22Rv1 (cell line): Measurements from ENCODE around the gene STK33.

Experiments used
- H3K27ac ChIP-seq: fragments of 450-650 bp; 2 replicates; pipeline ENCODE4 v1.5.1; 2017
- ZFX ChIP-seq: fragments of 450-650 bp; IDR thresholded peaks from 2 replicates; pipeline ENCODE4 v1.6.1; 2017; ENCODE audit warnings: antibody characterized with exemption, borderline replicate concordance
- TF ChIP-seq, protein P1 (sequence below): fragments of 450-650 bp; IDR thresholded peaks from 2 replicates; pipeline ENCODE4 v1.5.1; 2017; ENCODE audit warnings: mild to moderate bottlenecking

Gene STK33

DNA sequence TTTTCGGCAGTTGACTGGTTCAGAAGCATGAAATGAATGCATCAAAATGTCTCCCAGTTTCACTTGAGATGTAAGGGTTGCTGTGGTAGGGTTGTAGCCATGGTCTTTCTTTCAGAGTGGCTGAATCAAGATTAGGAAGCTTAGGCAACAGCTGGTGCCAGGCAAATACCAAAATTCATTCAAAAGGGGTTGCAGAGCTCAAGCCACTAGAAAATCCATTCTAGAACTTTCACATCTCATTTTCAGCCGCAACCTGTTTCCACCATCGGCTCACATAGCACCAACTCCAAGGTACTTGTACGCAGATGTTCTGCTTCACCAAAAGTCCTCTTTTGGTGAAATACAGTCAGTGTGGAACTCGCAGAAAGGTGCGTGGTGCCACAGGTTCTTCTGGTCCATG, 40.5 kb upstream of the STK33 start:
- TF ChIP-seq ZFX, result no peak
- no peak overlapping the region for H3K27ac ChIP-seq

GRCh38 chr11:8631395-8632118, 37.5 kb upstream of the STK33 start:
- no peak overlapping the region for H3K27ac ChIP-seq
- no peak for TF ChIP-seq ZFX
- TF ChIP-seq, protein P1, sequence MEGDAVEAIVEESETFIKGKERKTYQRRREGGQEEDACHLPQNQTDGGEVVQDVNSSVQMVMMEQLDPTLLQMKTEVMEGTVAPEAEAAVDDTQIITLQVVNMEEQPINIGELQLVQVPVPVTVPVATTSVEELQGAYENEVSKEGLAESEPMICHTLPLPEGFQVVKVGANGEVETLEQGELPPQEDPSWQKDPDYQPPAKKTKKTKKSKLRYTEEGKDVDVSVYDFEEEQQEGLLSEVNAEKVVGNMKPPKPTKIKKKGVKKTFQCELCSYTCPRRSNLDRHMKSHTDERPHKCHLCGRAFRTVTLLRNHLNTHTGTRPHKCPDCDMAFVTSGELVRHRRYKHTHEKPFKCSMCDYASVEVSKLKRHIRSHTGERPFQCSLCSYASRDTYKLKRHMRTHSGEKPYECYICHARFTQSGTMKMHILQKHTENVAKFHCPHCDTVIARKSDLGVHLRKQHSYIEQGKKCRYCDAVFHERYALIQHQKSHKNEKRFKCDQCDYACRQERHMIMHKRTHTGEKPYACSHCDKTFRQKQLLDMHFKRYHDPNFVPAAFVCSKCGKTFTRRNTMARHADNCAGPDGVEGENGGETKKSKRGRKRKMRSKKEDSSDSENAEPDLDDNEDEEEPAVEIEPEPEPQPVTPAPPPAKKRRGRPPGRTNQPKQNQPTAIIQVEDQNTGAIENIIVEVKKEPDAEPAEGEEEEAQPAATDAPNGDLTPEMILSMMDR, result no peak

- TF ChIP-seq, protein P1, result no peak
- no peak for TF ChIP-seq ZFX
- H3K27ac ChIP-seq, result no peak overlapping the region
Measured at GRCh38 chr11:8624698-8625097, 30.7 kb upstream of the STK33 start.

DNA sequence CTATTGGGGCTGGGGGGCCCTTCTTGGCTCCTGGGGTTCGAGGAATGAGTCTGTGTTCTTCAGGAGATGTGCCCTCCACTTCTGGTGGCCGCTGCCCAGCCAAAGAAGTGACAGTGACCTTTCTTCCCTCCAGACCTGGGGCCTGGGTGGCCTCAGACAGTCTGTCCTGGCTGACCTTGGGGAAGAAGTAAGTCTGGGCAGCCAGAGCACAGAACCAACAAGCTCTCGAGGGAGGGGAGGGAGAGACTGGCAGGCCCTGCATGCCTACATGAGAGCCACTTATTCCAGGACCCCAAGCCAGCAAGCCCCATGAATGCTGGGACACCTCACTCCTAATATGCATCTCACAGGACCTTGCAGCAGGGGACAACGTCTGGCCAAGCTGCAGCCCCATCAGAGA, 27.1 kb upstream of the STK33 start:
- no peak for TF ChIP-seq ZFX
- TF ChIP-seq, protein P1, result no peak
- H3K27ac ChIP-seq, result no peak overlapping the region

GRCh38 chr11:8617063-8617462, 23.0 kb upstream of the STK33 start:
- no peak for TF ChIP-seq ZFX
- TF ChIP-seq, protein P1, result no peak
- no peak overlapping the region for H3K27ac ChIP-seq

DNA sequence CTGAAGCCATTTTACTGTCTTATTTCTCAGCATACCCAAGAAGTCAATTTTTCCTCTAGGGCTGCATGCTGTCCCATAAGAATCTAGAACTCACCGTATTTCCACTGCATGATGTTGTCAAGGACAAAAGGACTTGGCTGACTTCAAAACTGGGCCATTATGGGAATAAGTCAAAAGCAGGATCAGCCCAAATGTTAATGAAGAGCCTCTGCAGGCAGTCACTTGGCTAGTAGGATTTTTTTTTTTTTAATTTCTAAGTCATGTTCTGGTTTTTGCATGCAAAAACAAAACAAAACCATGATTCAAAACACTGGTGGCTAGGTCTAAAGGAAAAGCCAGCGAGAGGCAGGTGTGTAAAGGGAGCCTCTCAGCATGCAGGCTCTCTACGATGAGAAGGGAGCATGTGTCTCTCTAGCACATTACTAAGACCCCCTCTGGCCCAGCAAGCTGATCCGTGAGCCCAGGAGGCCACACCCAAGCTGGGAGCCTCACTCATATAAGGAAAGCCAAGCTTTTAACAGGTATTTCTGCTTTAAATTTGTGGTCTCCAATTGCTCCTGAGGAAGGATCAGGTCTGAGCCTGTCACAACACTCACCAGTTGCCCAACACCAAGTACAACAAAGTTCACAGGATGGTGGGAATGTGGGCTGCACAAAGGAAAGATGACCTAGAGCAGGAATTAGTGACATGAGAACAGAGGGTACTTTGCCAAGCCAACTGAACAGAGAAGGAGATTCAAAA, 21.4 kb upstream of the STK33 start:
- TF ChIP-seq, protein P1, result no peak
- no peak for TF ChIP-seq ZFX
- H3K27ac ChIP-seq, result no peak overlapping the region

- TF ChIP-seq ZFX, result no peak
- TF ChIP-seq, protein P1, result no peak
- H3K27ac ChIP-seq, result no peak overlapping the region
Measured at GRCh38 chr11:8614497-8614896, 20.5 kb upstream of the STK33 start.

DNA sequence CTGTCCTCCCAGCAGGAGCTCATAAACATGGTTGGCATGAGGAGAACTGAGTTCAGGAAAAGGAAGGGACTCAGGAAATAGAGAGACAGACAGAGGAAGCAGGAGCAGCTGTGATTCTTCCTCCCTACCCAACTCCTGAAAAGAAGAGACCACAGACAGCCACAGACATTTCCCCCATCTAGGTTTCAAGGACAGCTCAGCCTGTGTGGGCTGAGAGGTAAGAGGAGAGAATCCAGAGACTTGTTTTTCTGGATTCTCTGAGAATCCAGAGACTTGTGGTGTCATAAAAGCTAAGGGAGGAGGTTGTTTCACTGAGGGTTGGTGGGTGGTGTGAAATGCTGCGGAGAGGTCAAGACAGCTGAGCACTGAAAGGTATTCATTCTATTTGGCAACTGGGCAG, 19.0 kb upstream of the STK33 start:
- H3K27ac ChIP-seq, result no peak overlapping the region
- TF ChIP-seq, protein P1, result no peak
- no peak for TF ChIP-seq ZFX
